Right lung (tissue), 10 donors: Measurements from ENCODE around the gene GPR22. TPM values are rescaled to one million over a fixed set of nuclear protein-coding genes. Genes with fewer than 3 reads are reported as not detected.

Experiments used
- DNase-seq, 2 donors: peaks; one replicate each; pipeline ENCODE4 v3.0.0-alpha.2; 2013
- long read RNA-seq, 8 donors: transcript quantifications; one replicate each; lab custom pipeline, GENCODE V29; 2026
- polyA plus RNA-seq, 5 donors: library from polyadenylated mRNA; unstranded; fragments of 120-200 nt; gene quantifications; one replicate each; pipeline versions ENCODE4 v1.2.1 to v1.2.3, GENCODE V29; 2013; ENCODE audit warnings: inconsistent platforms in 1 of 5, low replicate concordance in 1 of 5; ENCODE audit not compliant: insufficient read length in 5 of 5, insufficient read depth in 1 of 5

The GPR22 gene
- polyA plus RNA-seq, result under 1 TPM in 4 of 5 donors, not detected in 1; 0.06 to 0.09 (median 0.07) TPM
- long read RNA-seq, donor 1, result 0 reads
- long read RNA-seq, donor 2, result 0 reads
- long read RNA-seq, donor 3, result 0 reads
- long read RNA-seq, donor 4, result 0 reads
- long read RNA-seq, donor 5, result 0 reads
- long read RNA-seq, donor 6, result 0 reads
- long read RNA-seq, donor 7, result 0 reads
- long read RNA-seq, donor 8, result 0 reads

GRCh38 chr7:107469929-107470328, at the start of gene GPR22:
TSS of gene GPR22 (plus strand) at chr7:107470057. CDS start at chr7:107474061, 4,004 bp downstream.
- no peak for DNase-seq

GRCh38 chr7:107427462-107427861, 42.4 kb upstream of the GPR22 start:
- DNase-seq, result no peak

GRCh38 chr7:107428642-107429041, 41.2 kb upstream of the GPR22 start:
- no peak for DNase-seq

- DNase-seq, result no peak
These were observed 39.8 kb upstream of the GPR22 start for GRCh38 chr7:107430057-107430456.

GRCh38 chr7:107432261-107432660, 37.6 kb upstream of the GPR22 start:
- no peak for DNase-seq

- no peak for DNase-seq
These were observed 34.1 kb upstream of the GPR22 start for GRCh38 chr7:107435749-107436148.

GRCh38 chr7:107439025-107439424, 30.8 kb upstream of the GPR22 start:
- DNase-seq, result no peak

GRCh38 chr7:107441581-107442422, 28.1 kb upstream of the GPR22 start:
- no peak for DNase-seq

- DNase-seq, result no peak
These were observed 27.2 kb upstream of the GPR22 start for GRCh38 chr7:107442678-107443077.

GRCh38 chr7:107446531-107446930, 23.3 kb upstream of the GPR22 start:
- no peak for DNase-seq

- DNase-seq, result no peak
These were observed 22.9 kb upstream of the GPR22 start for GRCh38 chr7:107446988-107447387.

- no peak for DNase-seq
These were observed 18.9 kb upstream of the GPR22 start for GRCh38 chr7:107450970-107451369.

GRCh38 chr7:107453388-107453787, 16.5 kb upstream of the GPR22 start:
- DNase-seq, result no peak

GRCh38 chr7:107461938-107462533, 7.8 kb upstream of the GPR22 start:
- no peak for DNase-seq

GRCh38 chr7:107463139-107464078, 6.4 kb upstream of the GPR22 start:
- DNase-seq, result peak in 1 of 2 donors; percentile 46

- no peak for DNase-seq
These were observed 5.1 kb upstream of the GPR22 start for GRCh38 chr7:107464666-107465226.

GRCh38 chr7:107467972-107468371, 1.9 kb upstream of the GPR22 start:
- DNase-seq, result no peak

- DNase-seq, result no peak
These were observed 1.0 kb upstream of the GPR22 start for GRCh38 chr7:107468824-107469223.

- DNase-seq, result peak in 1 of 2 donors; percentile 11
These were observed 1.6 kb downstream of the GPR22 start for GRCh38 chr7:107471292-107472070.

- no peak for DNase-seq
These were observed 2.3 kb downstream of the GPR22 start for GRCh38 chr7:107472116-107472515.
